HG02852 (cell line): ENCODE results near the gene IFITM2.
"Not testable (repeated sequence)": the region's sequence is repeated elsewhere in the genome, so short reads cannot be mapped to it uniquely, and the experiment has no call there.

Experiments
- ATAC-seq: cut with Tn5 transposase; IDR thresholded peaks from one replicate; pipeline ENCODE4 v1.9.1; 2021; ENCODE audit warnings: mild to moderate bottlenecking, moderate library complexity; ENCODE audit not compliant: unreplicated experiment

The IFITM2 gene

DNA sequence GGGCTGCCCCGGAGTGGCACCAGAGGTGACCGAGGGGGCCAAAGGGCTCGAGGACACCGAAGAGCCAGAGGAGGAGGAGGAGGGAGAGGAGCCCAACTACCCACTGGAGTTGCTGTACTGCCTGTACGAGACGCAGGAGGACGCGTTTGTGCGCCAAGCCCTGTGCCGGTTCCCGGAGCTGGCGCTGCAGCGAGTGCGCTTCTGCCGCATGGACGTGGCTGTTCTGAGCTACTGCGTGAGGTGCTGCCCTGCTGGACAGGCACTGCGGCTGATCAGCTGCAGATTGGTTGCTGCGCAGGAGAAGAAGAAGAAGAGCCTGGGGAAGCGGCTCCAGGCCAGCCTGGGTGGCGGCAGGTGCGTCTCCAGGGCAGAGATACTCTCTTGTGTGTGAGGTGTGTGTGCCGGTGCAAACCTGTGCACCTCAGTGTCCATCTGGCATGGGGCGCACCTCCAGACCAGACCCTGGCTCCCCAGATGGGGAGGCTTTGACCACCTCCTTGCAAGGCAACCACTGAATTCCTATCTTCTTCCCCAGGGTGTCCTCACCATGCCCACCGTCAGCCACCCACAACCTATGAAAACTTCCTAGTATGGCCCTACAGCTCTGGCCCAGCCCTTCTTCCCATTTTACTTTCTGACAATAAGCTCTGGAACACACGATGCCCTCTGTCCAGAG lies 26.0 kb upstream of the IFITM2 start:
- ATAC-seq, result no peak

DNA sequence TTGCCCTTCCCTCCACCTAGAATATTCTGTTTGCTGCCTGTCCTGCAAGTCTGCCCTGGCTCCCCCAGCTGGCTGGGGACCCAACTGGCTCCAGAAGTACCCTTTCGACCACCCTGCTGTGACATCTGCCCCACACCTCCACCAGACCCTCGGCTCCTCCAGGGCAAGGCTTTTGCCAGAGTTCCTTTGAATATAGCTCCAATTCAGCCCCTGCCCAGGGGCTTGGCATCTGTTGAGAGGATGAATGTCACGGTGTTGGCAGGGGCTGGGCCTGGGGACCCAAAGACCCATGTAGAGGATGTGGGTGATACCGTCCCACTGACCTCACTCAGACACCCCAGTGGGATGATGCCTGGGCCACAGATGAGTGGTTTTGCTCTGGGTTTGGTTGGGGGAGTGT lies 25.4 kb upstream of the IFITM2 start:
- ATAC-seq, result no peak

DNA sequence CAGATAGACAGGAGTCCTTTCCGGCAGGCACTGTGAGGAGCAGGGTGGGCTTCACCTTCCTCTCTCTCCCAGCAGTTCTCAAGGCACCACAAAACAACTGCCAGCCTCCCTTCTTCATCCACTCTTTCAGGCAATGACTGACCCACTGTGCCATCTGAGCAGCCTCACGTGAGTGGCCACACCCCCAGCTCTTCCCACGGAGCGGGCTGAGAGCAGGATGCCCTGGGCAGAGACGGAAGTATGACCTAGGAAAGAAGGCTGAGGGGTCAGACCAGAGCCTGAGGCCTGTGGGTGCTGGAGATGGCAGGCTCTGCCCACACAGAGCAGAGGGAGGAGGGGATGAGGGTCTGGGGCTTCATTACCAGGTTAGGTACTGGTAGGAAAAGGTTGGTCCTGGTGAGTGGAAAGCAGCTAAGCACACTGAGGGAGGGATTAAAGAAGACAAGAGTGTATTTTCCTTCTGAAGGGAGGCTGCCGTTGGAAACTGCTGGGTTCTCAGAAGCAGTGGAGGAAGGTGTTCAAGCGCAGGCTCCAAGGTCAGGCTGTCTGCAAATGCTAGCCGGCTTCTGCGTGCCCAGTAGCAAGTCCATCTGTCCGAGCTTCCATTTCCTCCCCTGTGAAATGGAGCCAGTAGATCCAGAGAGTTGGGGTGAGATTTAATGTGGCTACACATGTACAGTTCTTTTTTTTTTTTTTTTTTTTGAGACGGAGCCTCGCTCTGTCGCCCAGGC lies 24.8 kb upstream of the IFITM2 start:
- no peak for ATAC-seq

- no peak for ATAC-seq
These were observed 24.1 kb upstream of the IFITM2 start for GRCh38 chr11:283405-284104.

DNA sequence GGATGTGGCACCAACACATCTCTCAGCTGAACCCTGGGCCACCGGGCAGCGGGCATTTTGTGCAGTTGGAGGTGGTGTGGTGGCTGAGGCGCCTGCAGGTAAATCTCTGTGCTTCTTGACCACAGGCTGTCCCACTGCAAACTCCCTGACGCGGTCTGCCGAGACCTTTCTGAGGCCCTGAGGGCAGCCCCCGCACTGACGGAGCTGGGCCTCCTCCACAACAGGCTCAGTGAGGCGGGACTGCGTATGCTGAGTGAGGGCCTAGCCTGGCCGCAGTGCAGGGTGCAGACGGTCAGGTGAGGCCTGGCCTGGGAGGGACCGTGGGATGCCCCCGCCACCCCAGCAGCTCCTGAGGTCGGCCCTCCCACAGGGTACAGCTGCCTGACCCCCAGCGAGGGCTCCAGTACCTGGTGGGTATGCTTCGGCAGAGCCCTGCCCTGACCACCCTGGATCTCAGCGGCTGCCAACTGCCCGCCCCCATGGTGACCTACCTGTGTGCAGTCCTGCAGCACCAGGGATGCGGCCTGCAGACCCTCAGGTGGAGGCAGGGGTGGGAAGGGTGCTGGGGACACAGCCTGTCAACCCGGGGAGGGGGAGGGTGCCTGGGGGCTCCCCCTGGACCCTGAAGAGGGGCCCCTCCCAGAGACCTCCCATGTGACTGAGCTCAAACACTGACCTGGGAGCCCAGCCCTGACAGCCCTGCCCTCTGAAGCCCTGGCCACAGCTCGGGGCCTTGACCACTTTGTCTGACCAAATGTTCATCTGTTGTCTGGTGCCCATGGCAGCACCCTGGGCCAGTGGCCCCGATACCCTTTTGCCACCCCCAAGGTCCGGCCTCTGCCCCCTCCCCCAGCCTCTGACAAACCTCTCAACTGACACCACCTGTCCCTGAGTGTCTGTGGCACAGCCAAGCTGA lies 23.3 kb upstream of the IFITM2 start:
- no peak for ATAC-seq

GRCh38 chr11:285021-285893 lies 22.4 kb upstream of the IFITM2 start:
- ATAC-seq, result no peak

DNA sequence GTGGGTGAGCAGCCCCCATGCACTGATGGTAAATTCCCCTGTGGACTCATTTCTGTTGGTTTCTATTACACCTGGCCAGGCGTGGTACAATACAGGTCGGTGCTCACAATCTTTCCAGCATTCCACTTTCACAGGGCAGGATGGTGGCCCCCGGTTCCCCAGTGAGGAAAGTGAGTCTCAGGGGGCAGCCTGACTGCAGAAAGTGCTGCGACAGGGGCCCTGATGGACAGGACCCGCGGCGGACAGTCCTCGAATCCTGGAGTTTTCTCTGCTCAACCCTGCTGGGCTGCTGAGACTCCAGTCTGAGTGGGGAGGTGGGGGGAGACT lies 21.8 kb upstream of the IFITM2 start:
- ATAC-seq, result no peak

GRCh38 chr11:286977-287820 lies 20.4 kb upstream of the IFITM2 start:
- not testable (repeated sequence) for ATAC-seq

- no peak for ATAC-seq
These were observed 19.7 kb upstream of the IFITM2 start for GRCh38 chr11:287821-288477.

GRCh38 chr11:288478-289397 lies 18.9 kb upstream of the IFITM2 start, which contains the start of gene PGGHG:
PGGHG (plus strand) TSS chr11:289126; CDS start chr11:289817, 691 bp downstream.
- peak; percentile 54 for ATAC-seq

- ATAC-seq, result no peak
These were observed 18.3 kb upstream of the IFITM2 start for GRCh38 chr11:289398-289711.

- no peak for ATAC-seq
These were observed 17.6 kb upstream of the IFITM2 start for GRCh38 chr11:289712-290620.

GRCh38 chr11:290621-291231 lies 16.9 kb upstream of the IFITM2 start:
- no peak for ATAC-seq

DNA sequence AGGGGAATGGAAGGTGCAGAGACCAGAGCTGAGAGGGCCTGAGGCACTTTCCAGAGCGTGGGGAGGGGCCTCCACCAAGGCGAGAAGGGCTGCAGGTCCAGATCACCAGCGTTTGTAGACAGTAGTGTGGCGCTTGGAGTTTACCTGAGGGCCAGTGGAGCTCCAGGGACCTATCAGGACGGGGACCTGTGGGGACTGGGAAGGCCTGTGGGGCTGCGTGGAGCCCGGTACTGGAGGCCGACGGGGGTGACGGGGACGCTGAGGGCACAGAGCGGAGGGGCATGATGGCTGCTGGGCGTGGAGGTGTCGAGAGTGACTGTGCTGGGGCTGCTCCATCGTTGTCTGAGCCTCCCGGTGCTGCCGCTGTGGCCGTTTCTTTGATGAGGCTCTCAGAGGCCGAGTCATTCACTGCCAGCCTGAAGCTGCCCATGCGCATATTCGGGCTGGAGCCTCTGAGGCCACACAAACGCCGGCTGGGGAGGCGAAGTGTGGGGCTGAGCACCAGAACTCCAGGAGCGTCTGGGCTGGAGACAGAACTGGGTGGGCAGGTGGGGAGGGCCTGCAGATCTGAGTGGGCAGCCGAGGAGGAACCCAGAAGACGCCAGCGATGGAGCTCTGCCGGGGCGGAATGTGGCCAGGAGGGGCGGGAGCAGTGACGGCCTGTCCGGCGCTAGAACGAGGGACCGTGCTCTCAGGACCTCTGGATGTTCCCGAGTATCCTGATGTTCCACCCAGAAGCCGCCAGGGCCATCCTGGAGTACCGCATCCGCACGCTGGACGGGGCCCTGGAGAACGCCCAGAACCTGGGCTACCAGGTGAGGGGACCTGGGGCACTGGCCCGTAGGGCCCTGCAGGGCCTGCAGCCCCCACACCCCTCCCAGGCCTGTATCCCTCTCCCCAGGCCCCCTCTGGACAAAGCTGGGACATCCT lies 16.1 kb upstream of the IFITM2 start:
- ATAC-seq, result no peak
